Activated CD4-positive, alpha-beta T cell treated with anti-CD3 and anti-CD28 coated beads, Interleukin-2, amount 10 ng/mL, durations not matched to agents 24 days and 14 days (primary cell): ENCODE results near the gene PDHB. TPM values are rescaled to one million over a fixed set of nuclear protein-coding genes. Genes with fewer than 3 reads are reported as not detected.

Source experiments
- DNase-seq: peaks from one replicate; pipeline ENCODE4 v3.0.0; 2022
- H3K27ac Mint-ChIP-seq: one replicate; pipeline ENCODE4 v1.8.0; 2022; ENCODE audit warnings: mild to moderate bottlenecking, mixed read lengths
- H3K27me3 Mint-ChIP-seq: one replicate; pipeline ENCODE4 v1.8.0; 2022; ENCODE audit warnings: mixed read lengths
- H3K36me3 Mint-ChIP-seq: one replicate; pipeline ENCODE4 v1.8.0; 2022; ENCODE audit warnings: low read depth, mild to moderate bottlenecking, mixed read lengths
- H3K4me1 Mint-ChIP-seq: one replicate; pipeline ENCODE4 v1.8.0; 2021; ENCODE audit warnings: mixed read lengths
- H3K4me3 Mint-ChIP-seq: one replicate; pipeline ENCODE4 v1.8.0; 2022; ENCODE audit warnings: mild to moderate bottlenecking, moderate library complexity, mixed read lengths
- H3K9me3 Mint-ChIP-seq: one replicate; pipeline ENCODE4 v1.8.0; 2021; ENCODE audit warnings: mixed read lengths
- intact Hi-C: fragments of 100-400 bp; cut with micrococcal nuclease; formaldehyde crosslinking; loops from one replicate; pipeline ENCODE4 v1.15.1; 2023
- total RNA-seq: library from RNA; stranded (reverse); gene quantifications from 2 replicates; pipeline ENCODE4 v1.2.3, GENCODE V29; 2022

The PDHB gene
- total RNA-seq, 1 donor from 2014 or later, result 69.3 TPM

DNA sequence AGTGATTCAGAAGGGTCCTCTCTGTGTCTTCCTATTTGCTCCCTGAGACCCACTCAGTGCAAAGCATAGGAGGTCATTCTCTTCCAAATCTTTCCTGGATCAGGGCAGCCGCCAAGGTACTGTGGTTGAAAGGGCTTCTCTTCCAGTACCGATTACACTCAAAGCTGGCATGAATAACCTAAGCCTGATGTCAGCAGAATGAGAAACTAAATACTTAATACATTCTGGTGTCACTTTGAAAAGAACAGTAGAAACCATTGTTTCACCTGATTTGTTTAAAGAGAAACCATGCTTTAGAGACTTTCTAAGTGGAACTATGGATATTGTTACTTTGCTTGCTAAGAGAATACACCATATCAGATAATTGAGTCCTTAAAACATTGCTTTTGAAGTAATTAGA, 50.2 kb downstream of the PDHB start:
- no peak for DNase-seq
- Mint-ChIP-seq H3K4me3 (no peak overlapping the region), H3K4me1 (peaks cover 19% of the 10 kb centered on the region), H3K27me3 (no peaks in the 10 kb centered on the region), H3K36me3 (peaks cover 26% of the 10 kb centered on the region), H3K27ac (no peak overlapping the region), H3K9me3 (no peaks in the 10 kb centered on the region)
- intact Hi-C loops, result no loop called here

DNA sequence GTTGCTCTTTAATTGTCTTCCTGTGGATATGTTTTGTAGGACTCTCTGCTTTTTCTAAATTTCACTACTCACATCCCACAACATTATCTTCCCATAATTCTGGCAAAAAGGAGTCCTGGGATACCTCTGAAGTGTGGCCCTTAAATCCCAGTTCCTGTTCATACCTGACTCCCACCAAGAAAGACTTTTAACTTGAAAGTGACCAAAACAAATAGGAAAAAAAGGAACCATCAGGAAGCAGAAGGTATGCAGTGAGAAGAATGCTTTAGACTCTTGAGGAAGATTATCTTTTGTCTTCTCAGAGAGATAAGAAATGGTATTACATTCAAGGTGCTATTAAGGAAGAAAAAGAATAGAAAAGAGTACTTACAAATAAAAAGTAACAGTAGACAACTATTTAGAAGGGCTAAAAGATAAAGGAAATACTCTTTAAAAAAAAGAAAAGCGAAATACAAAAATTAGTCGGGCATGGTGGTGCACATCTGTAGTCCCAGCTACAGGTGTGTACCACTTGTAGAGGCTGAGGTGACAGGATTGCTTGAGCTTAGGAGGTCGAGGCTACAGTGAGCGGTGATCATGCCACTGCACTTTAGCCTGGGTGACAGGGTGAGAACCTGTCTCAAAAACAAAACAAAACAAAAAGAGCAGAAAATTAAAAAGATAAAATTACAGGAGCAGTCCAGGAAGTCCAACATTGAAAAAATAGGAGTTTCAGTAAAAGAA, 54.1 kb downstream of the PDHB start:
- no peak for DNase-seq
- no peaks in the 10 kb centered on the region for H3K27me3 Mint-ChIP-seq
- peaks cover 5% of the 10 kb centered on the region for H3K4me1 Mint-ChIP-seq
- intact Hi-C loops, result no loop called here
- no peak overlapping the region for H3K4me3 Mint-ChIP-seq
- H3K36me3 Mint-ChIP-seq, result peaks cover 17% of the 10 kb centered on the region
- H3K9me3 Mint-ChIP-seq, result no peaks in the 10 kb centered on the region
- no peak overlapping the region for H3K27ac Mint-ChIP-seq

DNA sequence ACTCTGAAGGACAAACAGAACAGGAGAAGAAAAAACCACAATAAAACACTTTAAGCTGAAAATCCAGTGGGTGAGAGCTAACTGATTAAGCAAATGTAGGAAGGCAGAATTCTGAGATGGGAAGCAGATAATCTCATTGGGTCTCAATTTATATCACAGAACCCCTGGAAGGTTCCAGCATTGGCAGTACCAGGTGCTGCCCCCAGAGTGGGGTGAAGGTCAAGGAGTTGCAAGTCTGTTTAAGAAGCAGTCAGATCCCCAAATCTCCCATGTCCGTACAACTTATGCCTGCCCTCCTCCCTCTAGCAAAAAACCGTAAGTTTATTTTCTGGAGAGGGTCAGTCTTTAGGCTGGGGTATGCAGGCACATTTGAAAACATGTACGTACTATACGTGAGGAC, 55.9 kb downstream of the PDHB start:
- Mint-ChIP-seq H3K27ac (no peak overlapping the region), H3K36me3 (peaks cover 13% of the 10 kb centered on the region), H3K4me1 (peaks cover 5% of the 10 kb centered on the region), H3K27me3 (no peaks in the 10 kb centered on the region), H3K9me3 (no peaks in the 10 kb centered on the region), H3K4me3 (no peak overlapping the region)
- intact Hi-C loops, result no loop called here
- no peak for DNase-seq

Other genes starting within 250 kb of the PDHB start
- gene DNASE1L3, start 222.9 kb downstream of the PDHB start, total RNA-seq, result not detected in 2 replicates
- gene ABHD6, start 196.0 kb downstream of the PDHB start, total RNA-seq, result 9.8 and 10.8 TPM in 2 replicates
- gene RPP14, start 127.6 kb downstream of the PDHB start, total RNA-seq, result 22.7 and 25.2 TPM in 2 replicates
- gene HTD2, start 127.3 kb downstream of the PDHB start, total RNA-seq, result 9.7 and 11.5 TPM in 2 replicates
- 41.1 and 45.7 TPM in 2 replicates for gene PXK, start 100.9 kb downstream of the PDHB start, total RNA-seq
- 5.8 and 6.3 TPM in 2 replicates for gene KCTD6, start 58.3 kb upstream of the PDHB start, total RNA-seq
- not detected in 2 replicates for gene ACOX2, start 103.4 kb upstream of the PDHB start, total RNA-seq
- gene FAM107A, start 143.6 kb upstream of the PDHB start, total RNA-seq, result not detected in 2 replicates
- not detected in 2 replicates for gene FAM3D, start 232.9 kb upstream of the PDHB start, total RNA-seq